T follicular helper cell (primary cell): ENCODE data around the gene CRYGA.
A peak's percentile ranks its signal among the peaks of the same experiment; 100 is the strongest.

ENCODE experiments used
- DNase-seq: peaks from one replicate; pipeline ENCODE4 v3.0.0-alpha.2; 2020; ENCODE audit warnings: low read depth
- total RNA-seq, 2 experiments: gene quantifications; one replicate each; lab custom pipeline; 2026; lab: John Stamatoyannopoulos, UW

Gene CRYGA, protein sequence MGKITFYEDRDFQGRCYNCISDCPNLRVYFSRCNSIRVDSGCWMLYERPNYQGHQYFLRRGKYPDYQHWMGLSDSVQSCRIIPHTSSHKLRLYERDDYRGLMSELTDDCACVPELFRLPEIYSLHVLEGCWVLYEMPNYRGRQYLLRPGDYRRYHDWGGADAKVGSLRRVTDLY
- 0 reads per million in 2 experiments for total RNA-seq

DNA sequence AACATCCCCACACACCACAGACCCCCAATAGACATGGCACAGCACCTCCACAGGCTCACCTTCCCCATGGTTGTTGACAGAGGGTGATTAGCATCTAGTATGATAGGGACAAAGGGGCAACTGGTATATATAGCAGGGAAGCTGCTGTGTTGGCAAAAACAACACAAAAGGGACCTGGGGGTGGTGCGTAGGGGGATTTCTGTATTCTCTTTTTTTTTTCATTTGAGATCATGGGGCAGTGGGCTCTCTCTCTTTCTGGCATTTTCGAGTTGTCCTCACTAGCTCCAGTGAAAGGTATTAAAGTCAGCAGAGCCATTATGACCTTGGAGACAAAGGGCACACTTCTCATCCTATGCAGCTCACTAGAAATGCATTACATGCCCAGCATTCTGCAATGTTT lies at the start of gene CRYGA:
Gene CRYGA (minus strand): TSS at position 101 of the 400 bp plus-strand sequence. CDS start 33 bp downstream, at position 68.
- DNase-seq, result no peak

DNA sequence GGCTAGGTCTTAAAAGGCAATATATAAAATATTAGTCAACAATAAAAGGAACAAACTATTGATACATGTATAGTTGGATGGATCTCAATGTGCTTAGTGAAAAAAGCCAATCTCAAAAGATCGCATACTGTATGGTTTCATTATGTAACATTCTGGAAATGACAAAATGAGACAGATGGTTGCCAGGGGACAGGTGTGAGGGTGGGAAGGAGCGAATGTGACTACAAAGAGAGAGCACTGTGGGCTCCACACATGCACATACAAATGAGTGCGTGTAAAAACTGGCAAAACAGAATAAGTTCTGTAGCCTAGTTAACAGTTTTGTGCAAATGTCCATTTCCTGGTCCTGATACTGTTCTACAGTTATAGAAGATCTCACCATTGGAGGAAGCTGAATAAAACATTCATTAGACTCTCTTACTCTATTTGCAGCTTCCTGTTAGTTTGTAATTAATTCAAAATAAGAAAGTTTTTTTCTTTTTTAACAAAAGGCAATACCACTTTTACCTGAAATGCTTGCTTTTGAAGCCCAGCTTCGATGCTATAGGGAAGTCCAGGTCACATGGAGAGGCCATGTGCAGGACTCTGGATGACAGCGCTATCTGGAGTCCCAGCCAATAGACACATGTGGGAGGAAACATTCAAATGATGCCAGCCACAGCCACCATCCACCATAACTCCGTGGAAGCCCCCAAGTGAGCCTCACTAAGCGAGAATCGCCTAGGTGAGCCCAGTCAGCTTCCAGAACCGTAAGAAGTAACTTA lies 47.5 kb upstream of the CRYGA start:
- DNase-seq, result no peak

DNA sequence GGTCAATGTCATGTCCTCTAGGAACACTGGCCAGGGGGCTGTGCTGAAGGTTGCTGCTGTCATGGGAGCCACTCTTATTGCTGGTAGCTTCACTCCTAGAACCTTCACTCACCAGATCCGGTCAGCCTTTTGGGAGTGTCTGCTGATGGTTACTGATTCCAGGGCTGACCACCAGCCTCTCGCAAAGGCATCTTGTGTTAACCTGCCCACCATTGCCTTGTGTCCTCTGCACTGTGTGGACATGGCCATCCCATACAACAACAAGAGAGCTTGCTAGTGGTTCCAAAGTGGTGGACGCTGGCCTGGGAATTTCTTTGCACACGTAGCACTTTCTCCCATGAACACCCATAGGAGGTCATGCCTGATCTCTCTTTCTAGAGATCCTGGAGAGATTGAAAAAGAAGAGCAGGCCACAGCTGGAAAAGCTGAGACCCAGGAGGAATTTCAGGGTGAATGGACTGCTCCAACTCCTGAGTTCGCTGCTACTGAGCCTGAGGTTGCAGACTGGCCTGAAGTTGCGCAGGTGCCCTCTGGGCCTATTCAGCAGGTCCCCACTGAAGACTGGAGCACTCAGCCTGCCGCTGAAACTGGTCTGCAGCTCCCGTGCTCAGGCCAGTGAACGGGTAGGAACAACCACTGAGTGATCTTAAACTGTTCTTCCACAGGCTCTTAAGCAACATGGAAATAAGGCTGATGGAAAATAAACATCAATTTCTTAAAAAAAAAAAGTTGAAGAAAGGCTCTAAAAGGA lies 45.1 kb upstream of the CRYGA start:
- DNase-seq, result no peak

DNA sequence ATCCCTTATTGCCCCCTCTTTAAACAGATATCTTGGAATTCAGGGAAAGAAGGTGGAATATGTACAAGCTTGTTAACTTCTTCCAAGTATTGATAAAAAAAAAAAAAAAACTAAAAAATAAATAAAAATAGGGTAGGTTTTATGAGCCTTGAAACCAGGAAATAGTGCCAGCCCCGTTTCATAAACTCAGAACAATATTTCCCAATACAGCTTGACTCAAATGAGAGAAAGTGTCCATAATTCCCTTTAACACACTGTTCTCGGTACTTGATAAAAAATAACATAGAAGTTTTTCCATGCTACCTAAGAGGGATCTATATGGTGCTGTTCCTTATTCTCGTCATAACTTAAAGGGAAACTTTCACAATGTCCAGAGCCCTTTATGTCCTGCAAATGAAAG lies 44.4 kb upstream of the CRYGA start:
- DNase-seq, result no peak

DNA sequence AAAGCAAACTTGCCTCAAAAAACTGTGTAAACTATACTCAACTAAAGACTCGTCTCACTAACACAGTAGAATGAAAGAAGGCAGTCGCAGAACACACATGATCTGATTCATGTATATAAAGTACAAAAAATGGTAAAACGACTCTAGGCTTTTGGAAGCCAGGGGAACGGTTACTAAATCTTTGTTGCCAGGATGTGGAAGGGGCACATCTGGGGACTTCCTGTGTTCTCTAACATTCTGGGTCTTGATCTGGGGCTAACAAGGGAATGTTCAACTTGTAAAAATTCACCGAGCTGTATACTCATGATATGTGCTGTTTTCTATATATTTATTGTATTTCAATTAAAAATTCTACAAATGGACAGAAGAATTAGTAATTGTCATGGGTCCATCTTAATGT lies 40.8 kb upstream of the CRYGA start:
- no peak for DNase-seq

DNA sequence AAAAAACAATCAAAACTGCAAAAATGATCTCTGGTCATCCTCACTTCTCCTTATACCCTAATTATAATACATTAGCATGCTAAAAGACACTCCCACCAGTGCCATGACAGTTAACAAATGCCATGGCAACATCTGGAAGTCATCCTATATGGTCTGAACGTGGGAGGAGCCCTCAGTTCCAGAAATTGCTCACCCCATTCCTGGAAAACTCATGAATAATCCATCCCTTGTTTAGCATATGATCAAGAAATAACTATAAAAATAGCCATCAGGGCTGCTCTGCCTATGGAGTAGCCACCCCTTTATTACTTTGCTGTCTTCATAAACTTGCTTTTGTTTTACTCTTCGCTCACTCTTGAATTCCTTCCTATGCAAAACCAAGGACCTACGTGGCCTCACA lies 32.1 kb upstream of the CRYGA start:
- DNase-seq, result no peak

DNA sequence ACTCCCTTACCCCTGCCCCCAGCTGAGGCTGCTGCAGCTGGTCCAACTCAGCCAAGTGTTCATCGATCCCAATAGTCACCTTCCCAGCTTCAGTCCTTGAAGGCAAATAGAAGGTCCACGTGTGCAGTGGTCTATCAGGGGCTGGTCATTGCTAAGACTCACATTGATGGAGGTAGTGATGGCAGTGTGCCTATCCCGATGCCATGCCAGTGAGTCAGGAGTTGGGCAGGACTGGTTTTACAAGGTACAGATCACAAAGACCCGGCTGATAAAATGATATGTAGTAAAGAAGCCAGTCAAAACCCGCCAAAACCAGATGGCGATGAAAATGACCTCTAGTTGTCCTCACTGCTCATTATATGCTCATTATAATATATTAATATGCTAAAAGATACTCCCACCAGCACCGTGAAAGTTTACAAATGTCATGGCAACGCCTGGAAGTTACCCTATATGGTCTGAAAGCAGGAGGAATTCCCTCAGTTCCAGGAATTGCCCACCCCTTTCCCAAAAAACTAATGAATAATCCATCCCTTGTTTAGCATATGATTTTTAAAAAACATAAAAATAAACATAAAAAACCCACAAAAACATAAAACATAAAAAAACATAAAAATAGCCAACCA lies 29.3 kb upstream of the CRYGA start:
- DNase-seq, result no peak

DNA sequence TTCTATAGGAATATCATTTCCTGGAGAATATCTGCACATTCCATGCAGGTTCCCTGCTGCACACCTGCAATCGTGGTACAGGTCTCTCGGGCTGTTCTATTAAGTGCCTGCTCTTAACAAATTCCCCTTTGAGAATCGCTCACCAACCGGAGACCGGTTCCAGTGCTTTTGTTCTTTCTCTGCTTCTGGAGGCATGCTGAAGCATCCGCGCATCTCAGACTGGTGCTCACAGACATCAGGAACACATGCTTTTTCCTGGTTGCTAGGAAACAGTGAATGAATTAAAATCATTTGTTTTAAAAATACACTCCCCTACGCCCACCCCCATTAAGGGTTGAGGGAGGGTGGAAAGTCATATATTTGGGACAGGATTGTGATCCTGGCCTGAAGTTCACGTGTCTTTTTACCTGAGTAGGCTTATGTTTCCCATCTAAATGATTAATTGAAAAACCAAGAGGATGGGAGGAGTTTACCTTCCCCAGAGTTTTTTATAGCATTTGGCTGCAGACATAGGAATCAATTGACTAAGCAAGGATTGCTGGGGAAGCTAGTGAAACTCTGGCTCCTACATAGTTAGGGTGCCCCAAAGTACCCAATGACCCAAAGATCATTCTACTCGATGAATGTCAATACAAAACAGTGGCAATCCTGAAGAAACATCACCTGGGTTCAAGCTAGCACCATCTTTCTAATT lies 26.6 kb upstream of the CRYGA start, which contains the start of gene C2orf80:
Gene C2orf80 (minus strand): TSS at position 221 of the 694 bp plus-strand sequence. CDS start 3,044 bp downstream, outside the sequence.
- DNase-seq, result no peak

DNA sequence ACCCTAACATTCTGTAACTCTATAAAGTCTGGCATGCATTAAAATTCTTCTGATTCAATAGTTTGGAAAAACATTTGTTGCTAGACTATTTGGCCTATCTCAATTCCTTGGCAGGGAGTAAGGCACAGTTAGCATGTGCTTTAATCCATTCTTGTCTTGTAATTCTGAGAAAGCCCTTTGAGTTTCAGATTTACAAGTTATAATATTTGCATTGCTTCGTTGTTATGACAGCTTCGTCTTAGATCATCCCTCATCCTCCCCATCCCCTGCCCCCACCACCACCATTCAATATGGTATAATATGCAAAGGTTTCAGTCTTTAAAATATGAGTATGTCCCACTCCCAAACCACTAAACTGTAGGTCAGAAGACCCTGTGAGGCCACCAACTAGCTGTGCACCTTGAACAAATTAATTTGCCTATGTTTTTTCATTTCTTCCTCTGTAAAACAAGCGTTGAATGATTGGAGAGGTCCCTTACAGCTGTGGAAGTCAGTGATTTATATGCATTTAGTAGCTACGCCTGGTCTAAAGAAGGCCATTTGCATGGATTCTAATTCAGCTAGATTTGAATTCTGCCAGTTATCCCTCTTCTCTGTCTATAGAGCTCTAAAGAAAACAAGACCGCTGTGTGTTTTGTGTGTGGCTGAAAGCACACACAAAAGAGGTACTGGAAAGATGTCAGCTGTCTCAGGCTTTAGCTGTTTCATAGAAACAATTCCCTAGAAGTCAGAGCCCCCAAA lies 25.9 kb upstream of the CRYGA start:
- no peak for DNase-seq

DNA sequence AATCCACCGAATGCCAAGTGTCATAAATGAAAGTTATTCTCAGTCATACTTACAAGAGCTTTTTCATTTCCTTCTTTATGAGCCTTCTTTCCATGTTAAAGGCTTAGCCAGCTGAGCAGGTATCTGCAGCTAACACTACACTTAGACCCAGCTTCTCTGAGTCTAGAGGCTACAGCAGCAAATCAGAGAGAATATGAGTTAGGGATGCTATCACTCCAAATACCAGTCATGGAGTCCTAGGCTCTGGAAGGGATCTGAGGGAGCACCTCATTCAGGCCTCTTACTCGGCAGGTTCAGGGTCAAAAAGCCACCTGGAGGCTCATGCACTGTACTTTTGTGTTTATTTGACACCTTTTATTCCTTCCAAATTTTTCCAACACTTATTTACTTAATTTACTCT lies 23.5 kb upstream of the CRYGA start:
- no peak for DNase-seq

DNA sequence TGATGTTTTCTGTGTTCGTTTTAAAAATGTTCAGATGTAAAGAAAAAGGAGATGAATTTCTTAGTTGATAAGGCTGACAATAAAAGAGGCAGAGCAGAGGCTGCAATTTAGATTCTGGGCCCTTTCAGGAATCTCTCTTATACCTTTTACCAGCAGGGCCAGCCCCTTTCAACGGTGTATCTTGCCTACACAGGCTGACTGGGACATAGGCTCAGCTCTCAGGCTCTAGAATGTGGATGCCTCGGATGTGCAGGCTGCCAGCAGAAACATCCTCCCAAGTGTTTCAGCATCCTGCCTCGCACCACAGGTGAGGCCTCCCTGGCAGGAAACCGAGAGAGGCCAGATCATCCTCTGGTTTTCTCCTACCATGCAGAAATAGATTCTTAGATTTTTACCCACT lies 23.1 kb upstream of the CRYGA start:
- no peak for DNase-seq

DNA sequence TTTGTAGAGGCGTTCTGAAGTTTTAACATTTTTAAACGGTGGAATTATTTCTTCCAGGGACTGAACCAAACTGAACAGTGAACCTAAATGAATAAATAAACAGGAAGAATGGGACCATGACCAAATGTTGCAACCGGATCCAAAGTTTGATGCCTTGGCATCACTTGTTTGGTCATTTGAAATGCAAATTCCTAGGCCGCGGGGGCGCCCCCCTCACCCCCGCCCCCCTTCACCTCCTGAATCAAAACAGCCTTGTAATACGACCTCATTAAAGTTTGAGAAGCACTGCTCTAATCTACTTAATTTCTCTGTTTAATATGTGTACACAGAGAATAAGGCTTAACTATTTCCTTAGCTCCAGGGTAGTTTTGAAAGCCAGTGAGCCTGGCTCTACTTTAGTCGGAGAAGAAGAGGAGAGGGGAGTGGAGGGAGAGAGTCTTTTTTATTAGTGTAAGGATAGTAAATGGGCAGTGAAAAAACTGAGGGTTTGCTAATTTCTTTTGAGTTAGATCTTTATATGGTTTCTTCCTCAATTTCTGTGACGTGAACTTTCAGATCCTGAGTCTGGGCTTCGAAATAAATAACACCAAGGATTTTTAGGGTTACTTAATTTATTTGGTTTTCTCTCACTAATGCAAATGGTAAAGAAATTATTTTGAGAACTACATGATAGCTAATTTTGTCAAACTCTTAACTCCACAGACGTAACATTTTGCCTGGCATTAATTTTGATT lies 20.8 kb upstream of the CRYGA start:
- no peak for DNase-seq

DNA sequence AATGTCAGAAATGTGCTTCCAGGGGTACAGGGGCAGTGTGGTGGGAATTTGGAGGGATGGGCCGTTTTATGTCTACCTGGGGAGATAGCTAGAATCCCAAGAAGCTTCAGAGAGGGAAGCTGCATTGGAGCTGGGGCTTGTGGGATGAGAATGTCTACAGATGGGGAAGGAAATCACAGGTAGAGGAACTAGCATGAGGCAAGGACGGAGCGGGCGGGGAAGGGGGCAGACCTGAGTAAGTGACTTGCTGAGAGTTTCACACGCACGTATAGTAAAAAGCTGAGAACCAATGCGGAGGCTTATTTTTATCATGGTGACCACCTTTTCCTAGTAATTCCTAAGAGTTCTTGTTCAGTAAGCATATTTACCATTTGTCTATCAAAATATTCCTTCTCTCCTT lies 20.1 kb upstream of the CRYGA start:
- DNase-seq, result no peak

DNA sequence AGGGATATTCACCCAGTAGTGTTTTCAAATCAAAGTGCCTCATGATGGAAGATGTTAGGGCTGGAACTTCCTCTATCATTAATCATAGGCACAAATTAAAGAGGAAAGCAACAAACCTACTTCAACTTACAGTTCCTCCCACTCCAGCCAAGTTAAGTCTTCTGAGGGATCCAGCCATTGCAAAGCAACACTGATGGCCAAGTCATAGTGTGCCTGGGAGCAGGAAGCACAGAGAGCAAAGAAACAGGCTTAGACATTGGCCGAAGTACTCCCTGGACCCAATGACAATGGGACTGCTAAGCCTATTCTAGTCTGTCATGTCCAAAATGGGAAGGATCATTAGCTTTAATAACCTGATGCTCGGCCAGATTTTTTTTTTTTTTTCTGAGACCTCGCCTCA lies 19.4 kb upstream of the CRYGA start:
- DNase-seq, result no peak

DNA sequence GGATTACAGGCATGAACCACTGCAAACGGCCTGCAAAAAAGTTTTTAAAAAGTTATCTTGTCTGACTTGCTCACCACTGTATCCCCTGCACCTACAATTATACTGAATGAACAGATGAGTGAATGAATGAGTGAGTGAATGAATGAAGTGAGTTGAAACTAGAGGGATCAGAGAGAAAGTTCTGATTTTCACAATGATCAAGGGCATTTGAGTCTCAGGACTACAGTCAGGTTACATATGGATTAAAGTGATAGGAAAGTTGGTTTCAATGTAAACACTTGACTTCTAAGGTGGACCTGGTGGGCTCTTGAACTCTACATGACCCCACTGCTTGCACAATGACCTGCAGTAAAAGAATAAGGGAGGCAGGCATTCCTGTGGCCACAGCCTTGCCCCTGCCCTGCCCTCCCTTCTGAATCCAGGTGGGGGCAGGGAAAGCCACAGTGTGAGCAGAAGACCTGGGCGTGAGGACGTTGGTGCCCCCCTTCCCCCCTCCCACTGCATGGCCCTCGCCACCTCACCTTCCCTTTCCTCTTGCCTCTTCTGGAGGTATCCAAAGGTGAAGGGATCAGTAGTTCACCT lies 15.7 kb upstream of the CRYGA start:
- no peak for DNase-seq

DNA sequence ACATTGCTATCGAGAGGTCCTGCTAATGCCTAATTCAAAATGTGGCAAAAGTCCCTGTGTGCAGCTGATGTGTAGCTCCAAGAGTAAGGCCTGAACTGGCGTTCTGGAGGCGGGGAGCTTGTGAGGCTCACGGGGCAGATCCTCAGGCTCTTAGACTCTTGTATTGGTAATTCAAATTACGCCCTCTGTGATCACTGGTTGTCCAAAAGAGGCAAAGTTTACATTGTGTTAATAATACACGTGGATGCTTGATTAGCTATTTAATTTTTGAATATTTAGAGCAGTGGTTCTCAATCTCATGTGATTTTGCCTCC lies 12.4 kb upstream of the CRYGA start:
- no peak for DNase-seq

DNA sequence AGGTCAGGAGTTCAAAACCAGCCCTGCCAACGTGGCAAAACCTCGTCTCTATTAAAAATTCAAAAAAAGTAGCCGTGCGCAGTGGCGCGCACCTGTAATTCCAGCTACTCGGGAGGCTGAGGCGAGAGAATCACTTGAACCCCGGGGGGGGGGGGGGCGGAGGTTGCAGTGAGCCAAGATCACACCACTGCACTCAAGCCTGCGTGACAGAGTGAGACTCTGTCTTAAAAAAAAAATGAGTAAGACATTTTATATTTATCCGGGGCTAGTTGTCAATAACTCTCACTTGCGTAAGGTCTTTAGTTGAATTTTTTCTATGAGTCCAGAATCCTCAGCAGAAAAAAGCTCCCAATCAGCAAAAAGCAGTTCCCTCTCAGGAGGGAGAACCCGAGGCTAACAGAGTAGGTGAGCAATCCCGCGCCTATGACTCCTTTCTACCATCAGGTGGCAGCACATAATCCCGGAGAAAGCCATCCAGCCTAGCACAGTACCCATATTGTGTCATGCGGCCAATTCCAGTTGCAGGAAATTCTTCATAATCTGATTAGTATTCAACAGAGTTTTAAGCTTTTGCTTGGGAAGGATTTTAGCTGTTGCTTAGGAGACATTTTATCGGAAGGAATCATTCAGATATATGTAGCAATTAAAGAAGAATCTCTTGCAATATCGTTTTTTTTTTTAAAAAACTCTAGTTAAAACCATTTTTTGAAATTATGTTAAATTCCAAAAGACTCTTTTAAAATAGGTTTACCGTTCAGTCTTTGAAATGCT lies 11.9 kb upstream of the CRYGA start:
- DNase-seq, result peak; percentile 27

DNA sequence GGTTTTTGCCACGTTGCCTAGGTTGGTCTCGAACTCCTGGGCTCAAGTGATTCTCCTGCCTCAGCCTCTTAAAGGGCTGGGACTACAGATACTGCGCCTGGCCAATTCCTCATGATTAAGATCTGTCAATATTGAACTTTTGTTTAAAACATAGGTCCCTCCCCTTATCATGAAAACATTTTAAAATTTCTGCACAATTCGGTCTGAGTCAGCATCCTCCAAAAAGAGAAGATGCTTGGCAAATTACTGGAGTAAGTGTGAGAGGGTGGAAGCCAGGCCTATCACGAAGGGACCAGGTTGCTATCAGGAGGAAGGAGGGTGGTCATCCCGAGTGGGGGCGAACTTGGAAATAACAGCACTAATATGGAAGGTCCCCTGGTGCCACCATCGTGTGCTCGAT lies 10.8 kb upstream of the CRYGA start:
- no peak for DNase-seq

DNA sequence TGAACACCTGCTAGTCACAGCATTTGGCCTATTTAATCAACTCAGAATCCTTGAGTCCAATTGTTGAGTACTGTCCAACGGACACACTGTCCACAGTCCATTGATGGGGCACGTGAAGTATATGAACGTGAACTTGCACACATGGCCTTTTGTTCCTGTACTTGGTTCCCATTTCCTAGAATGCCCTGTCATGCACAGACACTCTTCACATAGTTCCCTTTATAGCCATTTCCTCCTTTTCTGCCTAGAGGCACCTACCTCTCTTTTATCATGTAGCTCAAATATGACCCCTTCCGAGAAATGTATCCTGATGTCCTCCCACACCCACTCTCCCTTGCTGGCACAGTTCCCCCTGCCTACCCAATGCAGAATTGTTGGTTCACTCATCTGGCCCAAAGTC lies 8.7 kb upstream of the CRYGA start:
- no peak for DNase-seq
